Measurements from ENCODE around the gene GRID1.

- TF ChIP-seq EZH2 (IDR thresholded peaks at IDR 0.05; ENCODE audit: insufficient read depth, poor library complexity, severe bottlenecking): no peak
- no peak for TF ChIP-seq EZH2phosphoT487 (IDR thresholded peaks at IDR 0.05; ENCODE audit: insufficient read depth, low read depth)
These were observed 108.9 kb downstream of the GRID1 start for GRCh38 chr10:86257683-86258082.
